ENCODE results near the gene RALGPS2. TPM values are rescaled to one million over a fixed set of nuclear protein-coding genes. Genes with fewer than 3 reads are reported as not detected.

RALGPS2 gene
- total and polyA plus RNA-seq, 2 of the 8 experiments (the other 6 are each of a cell fraction or from before 2014, with no cell fraction given) = 6.7 to 38.0 TPM

DNA sequence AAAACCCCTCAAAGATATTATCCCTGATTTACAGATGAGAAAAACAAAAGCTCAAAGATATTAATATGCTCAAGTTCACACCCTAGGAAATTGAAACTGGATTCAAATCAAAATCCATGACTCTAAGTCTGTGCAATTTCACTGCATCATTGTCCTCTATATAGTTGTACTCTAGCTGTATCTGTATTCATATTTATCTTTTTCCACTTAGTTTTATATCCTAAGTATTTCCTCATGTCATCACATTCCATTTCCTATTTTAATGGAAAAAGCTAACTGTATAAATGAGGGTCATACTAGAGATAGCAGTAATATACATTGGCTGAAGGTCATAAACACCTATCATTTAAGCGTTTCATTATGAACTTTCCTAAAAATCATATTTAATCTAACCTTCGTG, 42.2 kb upstream of the RALGPS2 start:
- Histone ChIP-seq H2BK5ac (ENCODE audit: low read depth, low read length) (no peak overlapping the region), H4K8ac (ENCODE audit: extremely low read depth, insufficient read depth, low read length) (no peak overlapping the region), H3K36me3 (ENCODE audit: control insufficient read depth in 2 of 4, insufficient read depth in 4 of 4, low read length in 3 of 4) (no peaks in the 10 kb centered on the region), H4K5ac (ENCODE audit: insufficient read length, low read depth, low read length) (no peak overlapping the region), H3K18ac (ENCODE audit: extremely low read depth, low read length) (no peak overlapping the region), H3K4me3 (ENCODE audit: extremely low read depth in 1 of 4, insufficient read depth in 2 of 4, low read depth in 3 of 4, low read length in 4 of 4) (no peak overlapping the region), H2BK12ac (ENCODE audit: low read depth, low read length) (no peak overlapping the region), H2BK15ac (ENCODE audit: low read length) (no peak overlapping the region), H3K23me2 (ENCODE audit: low read depth, low read length) (no peaks in the 10 kb centered on the region), H3K9me3 (ENCODE audit: insufficient read depth in 2 of 2, low read depth in 1 of 2, low read length in 1 of 2) (no peaks in the 10 kb centered on the region), H3K79me2 (ENCODE audit: control insufficient read depth in 1 of 2, insufficient read depth in 2 of 2, low read length in 2 of 2) (no peaks in the 10 kb centered on the region), H2AFZ (ENCODE audit: low read length) (no peak overlapping the region), H3K9ac (replicated peaks in 1 of 4; ENCODE audit: extremely low read depth in 1 of 4, low read depth in 3 of 4, low read length in 3 of 4) (no peak overlapping the region), H2BK20ac (ENCODE audit: low read length) (no peak overlapping the region), H3K27me3 (replicated peaks in 1 of 4; ENCODE audit: control insufficient read depth in 3 of 4, extremely low read depth in 1 of 4, insufficient read depth in 3 of 4, low read length in 3 of 4) (no peaks in the 10 kb centered on the region; a peak in 1 of 7 replicates), H4K91ac (replicated peaks; ENCODE audit: insufficient read length, low read length) (no peak overlapping the region), H2AK5ac (ENCODE audit: low read depth, low read length) (no peak overlapping the region), H4K20me1 (replicated peaks in 1 of 2; ENCODE audit: control insufficient read depth in 1 of 2, insufficient read depth in 2 of 2, low read length in 2 of 2) (no peaks in the 10 kb centered on the region), H3K4me2 (ENCODE audit: insufficient read depth in 1 of 2, low read depth in 2 of 2, low read length in 2 of 2) (no peak overlapping the region), H3K27ac (ENCODE audit: low read depth, low read length) (no peak overlapping the region), H3K4ac (replicated peaks; ENCODE audit: insufficient read length, low read depth, low read length) (no peak overlapping the region), H2BK120ac (replicated peaks; ENCODE audit: low read depth, low read length) (no peak overlapping the region), H3K14ac (ENCODE audit: insufficient read length) (no peak overlapping the region), H3K4me1 (replicated peaks in 1 of 4; ENCODE audit: control insufficient read depth in 3 of 4, insufficient read depth in 4 of 4, low read length in 3 of 4) (no peaks in the 10 kb centered on the region), H3K23ac (ENCODE audit: insufficient read length) (no peak overlapping the region), H3K79me1 (ENCODE audit: low read depth, low read length) (no peaks in the 10 kb centered on the region), H3K56ac (replicated peaks; ENCODE audit: insufficient read length, low read depth, low read length) (no peak overlapping the region)
- no peak for DNase-seq (ENCODE audit: low read depth in 1 of 2, low spot score in 2 of 2)
- POLR2A ChIA-PET (ENCODE audit: partially characterized antibody) = interaction anchor here (0.6 kb wide), 1 partner anchor 14 kb away, joined by 4 read pairs; no protein-coding TSS in a partner anchor
- CTCF ChIA-PET (ENCODE audit: partially characterized antibody) = interaction anchor here (1.1 to 2.7 kb wide), 5 partner anchors 10 to 140 kb away, joined by 3 to 7 read pairs (median 6); no protein-coding TSS in a partner anchor
- WGBS, 2 experiments (ENCODE audit: extremely low coverage in 1 of 2, insufficient coverage in 1 of 2, insufficient read length in 1 of 2, insufficient replicate concordance in 2 of 2, low coverage in 1 of 2, low lambda C conversion rate in 2 of 2, missing lambda C conversion rate in 1 of 2) = 85% methylated on average over 2 of the region's 2 CpGs; no CpG with 5 or more reads in 1 of the 2 experiments
- no peak for FAIRE-seq
- TF ChIP-seq TAF1 (IDR thresholded peaks at IDR 0.05; ENCODE audit: low read depth, low read length) (no peak), NANOG (IDR thresholded peaks at IDR 0.05; ENCODE audit: insufficient read depth, low read depth, low read length, poor library complexity, severe bottlenecking) (no peak), ZNF274 (IDR thresholded peaks at IDR 0.05; ENCODE audit: borderline replicate concordance, extremely low read depth, low read length) (no peak), EP300 (IDR thresholded peaks at IDR 0.05; ENCODE audit: borderline replicate concordance in 1 of 2, low read depth in 2 of 2, low read length in 2 of 2) (no peak), SP1 (IDR thresholded peaks at IDR 0.05; ENCODE audit: low read depth, low read length) (no peak), POLR2A (IDR thresholded peaks at IDR 0.05; ENCODE audit: control extremely low read depth in 1 of 2, low read depth in 2 of 2, low read length in 2 of 2) (no peak), RFX5 (IDR thresholded peaks at IDR 0.05; ENCODE audit: borderline replicate concordance, low read depth, low read length) (no peak), SRF (IDR thresholded peaks at IDR 0.05; ENCODE audit: low read depth, low read length) (no peak), TEAD4 (IDR thresholded peaks at IDR 0.05; ENCODE audit: low read depth, low read length) (no peak)
- TF ChIP-seq, protein P1, sequence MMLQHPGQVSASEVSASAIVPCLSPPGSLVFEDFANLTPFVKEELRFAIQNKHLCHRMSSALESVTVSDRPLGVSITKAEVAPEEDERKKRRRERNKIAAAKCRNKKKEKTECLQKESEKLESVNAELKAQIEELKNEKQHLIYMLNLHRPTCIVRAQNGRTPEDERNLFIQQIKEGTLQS (IDR thresholded peaks at IDR 0.05; ENCODE audit: insufficient read depth, low read depth, low read length) = no peak
- TF ChIP-seq, protein P2, sequence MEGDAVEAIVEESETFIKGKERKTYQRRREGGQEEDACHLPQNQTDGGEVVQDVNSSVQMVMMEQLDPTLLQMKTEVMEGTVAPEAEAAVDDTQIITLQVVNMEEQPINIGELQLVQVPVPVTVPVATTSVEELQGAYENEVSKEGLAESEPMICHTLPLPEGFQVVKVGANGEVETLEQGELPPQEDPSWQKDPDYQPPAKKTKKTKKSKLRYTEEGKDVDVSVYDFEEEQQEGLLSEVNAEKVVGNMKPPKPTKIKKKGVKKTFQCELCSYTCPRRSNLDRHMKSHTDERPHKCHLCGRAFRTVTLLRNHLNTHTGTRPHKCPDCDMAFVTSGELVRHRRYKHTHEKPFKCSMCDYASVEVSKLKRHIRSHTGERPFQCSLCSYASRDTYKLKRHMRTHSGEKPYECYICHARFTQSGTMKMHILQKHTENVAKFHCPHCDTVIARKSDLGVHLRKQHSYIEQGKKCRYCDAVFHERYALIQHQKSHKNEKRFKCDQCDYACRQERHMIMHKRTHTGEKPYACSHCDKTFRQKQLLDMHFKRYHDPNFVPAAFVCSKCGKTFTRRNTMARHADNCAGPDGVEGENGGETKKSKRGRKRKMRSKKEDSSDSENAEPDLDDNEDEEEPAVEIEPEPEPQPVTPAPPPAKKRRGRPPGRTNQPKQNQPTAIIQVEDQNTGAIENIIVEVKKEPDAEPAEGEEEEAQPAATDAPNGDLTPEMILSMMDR (IDR thresholded peaks at IDR 0.05; ENCODE audit: control extremely low read depth in 1 of 3, insufficient read depth in 1 of 3, low read depth in 1 of 3, low read length in 3 of 3) = no peak
